ENCODE data around the gene HERPUD1. TPM values are rescaled to one million over a fixed set of nuclear protein-coding genes. Genes with fewer than 3 reads are reported as not detected.
"Not testable (repeated sequence)": the region's sequence is repeated elsewhere in the genome, so short reads cannot be mapped to it uniquely, and the experiment has no call there.

HERPUD1 gene, protein sequence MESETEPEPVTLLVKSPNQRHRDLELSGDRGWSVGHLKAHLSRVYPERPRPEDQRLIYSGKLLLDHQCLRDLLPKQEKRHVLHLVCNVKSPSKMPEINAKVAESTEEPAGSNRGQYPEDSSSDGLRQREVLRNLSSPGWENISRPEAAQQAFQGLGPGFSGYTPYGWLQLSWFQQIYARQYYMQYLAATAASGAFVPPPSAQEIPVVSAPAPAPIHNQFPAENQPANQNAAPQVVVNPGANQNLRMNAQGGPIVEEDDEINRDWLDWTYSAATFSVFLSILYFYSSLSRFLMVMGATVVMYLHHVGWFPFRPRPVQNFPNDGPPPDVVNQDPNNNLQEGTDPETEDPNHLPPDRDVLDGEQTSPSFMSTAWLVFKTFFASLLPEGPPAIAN
- 235 and 314 TPM in 2 replicates for total RNA-seq (2014; rRNA removed)
- polyA plus RNA-seq (2012), result 141 TPM

DNA sequence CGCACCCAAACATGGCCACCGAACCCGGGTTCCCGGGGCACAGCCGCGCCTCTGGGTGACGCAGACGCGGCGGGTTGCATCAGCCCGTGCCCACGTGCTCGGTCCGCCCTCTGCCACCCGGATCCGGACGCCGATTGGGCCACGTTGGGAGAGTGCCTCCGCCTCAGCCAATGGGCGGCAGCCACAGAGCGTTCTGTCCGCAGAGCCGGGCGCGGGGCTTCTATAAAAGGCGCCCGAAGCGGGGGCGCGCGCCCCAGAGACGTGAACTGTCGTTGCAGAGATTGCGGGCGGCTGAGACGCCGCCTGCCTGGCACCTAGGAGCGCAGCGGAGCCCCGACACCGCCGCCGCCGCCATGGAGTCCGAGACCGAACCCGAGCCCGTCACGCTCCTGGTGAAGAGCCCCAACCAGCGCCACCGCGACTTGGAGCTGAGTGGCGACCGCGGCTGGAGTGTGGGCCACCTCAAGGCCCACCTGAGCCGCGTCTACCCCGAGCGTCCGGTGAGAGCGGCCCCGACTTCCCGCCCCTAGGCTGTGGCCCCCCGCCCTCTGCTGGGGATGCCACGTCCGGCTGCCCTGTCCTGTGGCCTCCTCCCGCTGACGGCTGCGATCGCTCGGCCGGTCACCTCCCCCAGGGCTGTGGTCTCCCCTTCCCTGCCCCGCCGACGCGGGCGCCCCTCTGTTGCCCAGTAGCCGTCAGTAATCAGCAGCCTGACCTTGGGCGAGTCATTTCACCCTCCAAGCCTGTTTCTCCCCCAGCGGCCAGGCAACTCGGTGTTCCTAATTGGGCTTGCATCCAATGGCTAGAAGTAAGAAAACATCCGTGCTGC, at the start of gene HERPUD1:
Gene HERPUD1, plus strand, starts transcription at position 251 of the 829 bp plus-strand sequence. Its CDS starts 103 bp downstream, at position 354.
- DNase-seq (ENCODE audit: low read depth), result peak; percentile 97

DNA sequence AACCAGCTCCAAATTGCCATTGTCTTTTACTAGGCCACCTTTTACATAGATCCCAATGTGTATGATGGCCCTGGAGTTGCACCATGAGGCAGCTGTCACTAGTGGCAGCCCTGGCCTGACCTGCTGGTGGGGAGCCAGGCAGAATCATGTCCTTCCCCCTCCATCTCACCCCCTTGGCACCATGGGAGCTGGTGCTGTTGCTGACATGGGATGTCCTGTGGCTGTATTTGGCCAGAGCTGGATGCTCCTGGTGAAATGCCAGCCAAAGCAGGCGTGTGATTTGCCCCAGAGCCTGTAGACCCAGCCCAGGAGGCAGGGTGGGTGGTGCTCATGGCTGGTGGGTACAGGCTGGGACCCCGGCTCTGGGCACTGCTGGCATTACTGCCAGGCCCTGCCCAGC, 48.4 kb upstream of the HERPUD1 start:
- no peak for DNase-seq (ENCODE audit: low read depth)

DNA sequence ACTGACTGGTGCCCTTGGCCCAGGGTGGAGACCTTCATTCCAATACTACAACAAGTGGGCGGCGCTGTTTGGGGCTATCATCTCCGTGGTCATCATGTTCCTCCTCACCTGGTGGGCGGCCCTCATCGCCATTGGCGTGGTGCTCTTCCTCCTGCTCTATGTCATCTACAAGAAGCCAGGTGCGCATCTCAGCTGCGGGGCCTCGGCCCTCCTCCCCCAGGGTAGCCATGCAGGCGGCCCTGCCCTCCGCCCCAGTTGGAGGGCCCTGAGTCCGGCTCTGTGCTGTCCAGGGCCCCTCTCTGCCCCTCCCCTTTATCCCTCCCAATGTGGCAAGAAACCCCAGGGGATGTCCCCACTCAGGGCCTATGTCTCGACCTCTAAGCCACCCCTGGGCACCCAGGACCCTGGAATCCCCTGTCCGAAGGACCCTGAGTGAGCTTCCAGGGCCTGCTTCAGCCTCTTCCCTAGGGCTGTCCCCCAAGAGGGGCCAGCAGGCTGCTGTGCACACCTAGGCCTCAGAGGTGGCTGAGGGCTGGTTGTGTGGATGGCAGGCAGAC, 47.8 kb upstream of the HERPUD1 start:
- no peak for DNase-seq (ENCODE audit: low read depth)

DNA sequence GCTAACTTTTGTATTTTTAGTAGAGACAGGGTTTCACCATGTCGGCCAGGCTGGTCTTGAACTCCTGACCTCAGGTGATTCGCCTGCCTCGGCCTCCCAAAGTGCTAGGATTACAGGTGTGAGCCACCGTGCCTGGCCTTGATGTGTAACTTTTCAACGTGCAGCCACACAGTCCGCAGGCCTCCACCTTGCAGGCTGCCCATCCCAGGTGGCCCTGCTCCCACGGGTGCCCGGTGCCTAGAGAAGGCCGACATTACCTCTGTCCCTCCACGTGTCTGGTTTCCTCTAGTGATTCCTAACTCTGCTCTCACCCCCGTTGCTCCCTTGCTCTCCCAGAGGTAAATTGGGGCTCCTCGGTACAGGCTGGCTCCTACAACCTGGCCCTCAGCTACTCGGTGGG, 47.0 kb upstream of the HERPUD1 start:
- DNase-seq (ENCODE audit: low read depth), result not testable (repeated sequence)

DNA sequence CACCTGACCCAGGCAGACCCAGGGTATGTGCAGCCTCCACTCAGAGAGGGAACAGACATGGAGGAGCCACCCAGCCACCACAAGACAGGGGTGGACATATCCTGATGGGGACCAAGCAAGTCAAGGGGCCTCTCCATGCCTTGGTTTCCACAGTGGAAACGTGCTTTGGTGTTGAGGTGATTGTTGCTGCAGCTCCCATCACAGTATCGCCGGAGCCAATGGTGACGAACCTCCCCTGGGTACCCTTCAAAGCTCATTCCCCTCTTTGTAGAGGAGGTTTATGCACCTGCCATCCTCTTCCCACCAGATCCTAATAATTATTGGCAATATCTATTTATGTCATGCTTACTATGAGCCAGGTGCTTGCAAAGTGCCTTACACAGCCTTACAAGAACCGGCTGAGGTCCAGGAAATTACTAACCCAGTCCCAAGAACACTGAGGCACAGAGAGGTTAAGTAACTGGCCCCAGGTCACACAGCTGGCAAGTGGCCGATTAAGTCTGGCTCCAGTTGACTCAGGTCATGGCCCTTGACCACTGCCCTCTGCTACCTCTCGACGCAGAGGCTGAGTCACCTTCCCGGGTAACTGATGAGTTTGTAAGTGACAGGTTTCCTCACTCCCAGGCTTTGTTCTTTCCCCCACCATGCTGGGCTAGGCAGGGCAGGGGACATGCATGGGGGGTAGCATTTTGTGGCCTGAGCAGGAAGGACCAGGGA, 46.3 kb upstream of the HERPUD1 start:
- DNase-seq (ENCODE audit: low read depth), result no peak

DNA sequence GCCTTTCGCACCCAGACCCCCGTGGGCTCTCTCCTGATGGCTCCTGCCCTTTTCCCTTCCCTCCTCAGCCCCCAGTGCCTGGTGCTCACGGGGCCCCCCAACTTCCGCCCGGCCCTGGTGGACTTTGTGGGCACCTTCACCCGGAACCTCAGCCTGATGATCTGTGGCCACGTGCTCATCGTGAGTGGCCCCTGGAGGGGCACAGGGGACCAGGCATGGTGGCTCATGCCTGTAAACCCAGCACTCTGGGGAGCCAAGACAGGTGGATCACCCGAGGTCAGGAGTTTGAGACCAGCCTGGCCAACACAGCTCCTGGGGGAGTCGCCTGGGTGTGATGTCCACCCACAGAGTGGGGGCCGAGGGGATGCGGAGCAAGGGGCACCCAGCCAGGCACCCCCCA, 45.6 kb upstream of the HERPUD1 start:
- no peak for DNase-seq (ENCODE audit: low read depth)

DNA sequence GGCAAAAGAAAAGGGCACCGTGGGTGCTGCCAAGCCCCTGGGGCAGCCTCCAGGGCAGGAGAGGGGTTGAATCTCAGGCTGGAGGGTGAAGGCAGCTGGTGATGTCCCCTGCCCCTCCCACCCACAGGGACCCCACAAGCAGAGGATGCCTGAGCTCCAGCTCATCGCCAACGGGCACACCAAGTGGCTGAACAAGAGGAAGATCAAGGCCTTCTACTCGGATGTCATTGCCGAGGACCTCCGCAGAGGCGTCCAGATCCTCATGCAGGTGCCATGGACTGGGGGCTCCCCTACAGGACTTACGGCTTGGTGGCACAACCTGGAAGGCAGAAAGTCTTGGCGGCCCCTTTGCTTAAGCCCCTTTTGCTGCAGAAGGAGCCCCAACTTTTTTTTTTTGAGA, 45.1 kb upstream of the HERPUD1 start:
- DNase-seq (ENCODE audit: low read depth), result no peak

DNA sequence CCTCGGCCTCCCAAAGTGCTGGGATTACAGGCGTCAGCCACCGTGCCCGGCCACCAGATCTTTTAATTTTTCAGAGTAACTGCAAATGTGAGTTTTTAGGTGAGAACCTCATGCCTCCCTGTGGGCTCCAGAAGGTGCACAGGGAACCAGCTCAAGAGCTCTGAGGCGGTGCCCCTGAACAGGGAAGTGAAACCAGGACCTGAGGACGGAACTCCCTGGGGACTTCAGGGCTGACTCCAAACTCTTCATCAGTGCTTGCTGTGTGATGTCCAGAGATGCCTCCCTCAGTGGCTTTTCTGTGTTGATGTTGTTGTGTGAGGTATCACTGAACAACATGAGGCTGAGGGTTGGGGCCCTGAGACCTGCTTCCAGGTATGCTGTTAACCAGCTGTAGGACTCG, 43.1 kb upstream of the HERPUD1 start:
- no peak for DNase-seq (ENCODE audit: low read depth)

DNA sequence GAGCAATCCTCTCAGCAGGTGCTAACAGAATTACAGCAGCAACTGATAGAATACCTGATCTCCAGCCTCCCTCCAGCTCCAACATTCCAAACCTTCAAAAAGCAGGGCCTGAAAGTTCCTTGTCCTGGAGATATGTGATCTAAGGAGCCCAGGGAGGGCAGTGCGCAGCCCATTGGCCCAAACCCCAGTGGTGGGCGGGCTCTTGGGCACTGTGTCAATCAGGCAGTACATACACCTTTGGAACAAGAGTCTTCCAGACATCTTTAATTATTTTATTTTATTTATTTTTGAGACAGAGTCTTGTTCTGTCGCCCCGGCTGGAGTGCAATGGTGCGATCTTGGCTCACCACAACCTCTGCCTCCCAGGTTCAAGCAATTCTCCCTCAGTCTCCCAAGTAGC, 42.7 kb upstream of the HERPUD1 start:
- no peak for DNase-seq (ENCODE audit: low read depth)

DNA sequence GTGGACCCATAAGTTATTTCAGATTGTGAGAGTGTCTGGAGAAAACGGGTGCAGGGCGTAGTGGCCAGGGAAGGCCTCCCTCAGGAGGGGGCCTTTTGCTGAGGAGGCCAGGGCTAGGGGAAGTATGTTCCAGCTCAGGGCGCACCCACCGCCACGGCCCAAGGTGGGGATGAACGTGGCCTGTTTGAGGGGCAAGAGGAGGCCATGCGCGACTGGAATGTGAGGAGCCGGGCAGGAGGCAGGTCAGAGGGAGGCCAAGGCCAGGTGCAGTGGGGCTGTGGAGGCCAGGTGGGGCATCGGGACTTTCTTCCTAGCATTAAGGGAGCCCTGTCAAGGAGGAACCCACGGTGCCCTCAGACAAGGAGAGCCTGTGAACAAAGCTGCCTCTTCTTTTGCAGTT, 40.3 kb upstream of the HERPUD1 start:
- no peak for DNase-seq (ENCODE audit: low read depth)

DNA sequence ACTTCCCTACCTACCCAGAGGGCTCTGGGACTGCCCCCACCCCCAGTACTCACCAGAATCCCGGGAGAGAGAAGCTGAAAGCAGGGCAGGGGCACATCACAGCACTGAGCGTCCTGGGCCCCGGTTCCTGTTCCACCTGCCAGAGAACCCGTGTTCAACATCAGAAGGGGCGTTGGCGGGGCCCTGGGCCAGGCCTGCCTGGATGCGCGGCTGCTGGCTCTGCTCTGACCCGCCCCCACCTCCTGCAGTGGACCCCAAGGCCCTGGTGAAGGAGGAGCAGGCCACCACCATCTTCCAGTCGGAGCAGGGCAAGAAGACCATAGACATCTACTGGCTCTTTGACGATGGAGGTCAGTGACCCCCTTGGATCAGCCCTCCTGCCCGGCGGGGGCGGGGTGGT, 39.2 kb upstream of the HERPUD1 start:
- DNase-seq (ENCODE audit: low read depth), result no peak

DNA sequence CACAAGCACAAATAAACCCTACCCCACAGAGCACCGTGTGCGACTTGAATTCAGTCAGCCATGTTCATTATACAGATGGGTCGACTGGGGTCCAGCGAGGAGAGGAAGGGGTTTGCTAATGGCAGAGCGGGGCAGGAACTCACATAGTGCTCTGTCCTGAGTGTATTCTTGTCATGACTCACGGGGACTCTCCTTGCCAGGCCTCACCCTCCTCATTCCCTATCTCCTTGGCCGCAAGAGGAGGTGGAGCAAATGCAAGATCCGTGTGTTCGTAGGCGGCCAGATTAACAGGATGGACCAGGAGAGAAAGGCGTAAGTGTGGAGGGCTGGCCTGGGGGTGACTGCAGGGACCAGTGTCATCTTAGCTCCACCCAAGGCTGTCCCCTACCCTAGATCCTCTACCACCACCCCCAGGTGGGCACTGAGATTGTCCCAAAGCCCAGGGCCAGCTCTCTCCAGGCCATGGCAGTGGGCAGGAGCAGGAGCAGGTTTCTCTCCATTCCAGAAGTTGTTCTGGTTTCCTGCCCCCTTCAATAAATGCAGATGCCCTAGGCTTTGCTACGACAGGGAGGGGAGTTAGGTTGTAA, 37.5 kb upstream of the HERPUD1 start:
- no peak for DNase-seq (ENCODE audit: low read depth)

DNA sequence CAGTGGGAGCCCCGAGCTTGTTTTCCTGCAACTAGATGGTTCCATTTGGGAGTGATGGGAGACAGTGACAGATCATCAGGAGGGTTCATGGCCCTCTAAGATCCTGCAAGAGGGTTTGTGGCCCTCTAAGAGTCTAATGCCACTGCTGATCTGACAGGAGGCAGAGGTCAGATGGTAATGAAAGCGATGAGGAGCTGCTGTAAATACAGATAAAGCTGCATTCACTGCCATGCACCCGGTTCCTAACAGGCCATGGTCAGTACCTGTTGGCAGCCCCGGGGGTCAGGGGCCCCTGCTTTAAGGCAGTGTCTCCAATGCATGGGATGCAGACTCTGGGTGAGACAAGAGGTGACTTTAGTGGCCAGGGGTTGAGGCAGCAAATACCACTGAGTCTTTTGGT, 36.1 kb upstream of the HERPUD1 start:
- no peak for DNase-seq (ENCODE audit: low read depth)

DNA sequence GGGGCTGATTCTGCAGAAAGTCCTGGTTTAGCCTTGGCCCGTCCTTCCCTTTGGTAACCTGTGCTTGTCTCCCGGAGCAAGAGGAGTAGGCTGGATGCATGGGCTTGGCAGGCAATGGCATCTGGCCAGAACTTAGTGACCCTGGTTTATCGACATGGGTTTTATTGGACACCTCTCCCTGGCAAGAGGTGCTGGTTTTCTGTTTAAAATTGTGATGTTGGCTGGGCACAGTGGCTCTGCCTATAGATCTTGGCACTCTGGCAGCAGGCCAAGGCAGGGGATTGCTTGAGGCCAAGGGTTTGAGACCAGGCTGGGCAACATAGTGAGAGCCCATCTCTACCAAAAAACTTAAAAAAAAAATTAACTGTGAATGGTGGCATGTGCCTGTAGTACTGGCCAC, 35.7 kb upstream of the HERPUD1 start:
- no peak for DNase-seq (ENCODE audit: low read depth)

DNA sequence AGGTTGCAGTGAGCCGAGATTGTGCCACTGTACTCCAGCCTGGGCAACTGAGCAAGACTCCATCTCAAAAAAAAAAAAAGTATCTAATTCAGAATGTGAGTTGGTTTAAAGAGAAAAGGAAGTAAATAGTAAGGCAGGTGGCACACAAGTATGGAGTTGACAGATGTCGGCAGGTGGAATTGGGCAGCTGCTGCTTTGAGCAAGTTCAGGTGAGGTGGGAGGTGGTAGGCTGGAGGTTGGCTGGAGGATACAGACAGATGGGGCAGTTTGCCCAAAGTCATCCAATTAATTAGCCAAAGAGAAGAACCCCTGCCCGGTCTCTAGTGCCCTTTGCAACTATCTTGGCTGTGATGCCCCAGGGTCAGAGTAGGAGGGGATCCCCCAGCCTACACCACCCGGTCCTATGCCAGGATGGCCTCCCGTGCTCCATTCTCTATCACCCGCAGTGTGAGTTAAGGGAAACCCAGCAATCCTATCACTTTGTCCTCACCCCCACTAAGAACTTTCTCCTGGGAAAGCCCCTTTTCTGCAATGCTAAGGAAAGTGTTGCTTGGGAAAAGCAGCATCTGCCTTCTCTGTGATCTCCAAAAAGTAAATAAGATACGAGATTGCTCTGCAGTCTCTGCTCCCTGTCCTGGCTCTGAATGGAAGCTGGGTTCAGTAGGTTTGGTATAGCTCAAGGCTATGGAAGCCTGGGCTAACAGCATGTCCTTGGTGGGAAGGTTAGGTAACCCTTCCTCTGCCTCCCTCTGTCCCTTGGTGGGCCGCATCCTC, 34.7 kb upstream of the HERPUD1 start:
- DNase-seq (ENCODE audit: low read depth), result no peak

DNA sequence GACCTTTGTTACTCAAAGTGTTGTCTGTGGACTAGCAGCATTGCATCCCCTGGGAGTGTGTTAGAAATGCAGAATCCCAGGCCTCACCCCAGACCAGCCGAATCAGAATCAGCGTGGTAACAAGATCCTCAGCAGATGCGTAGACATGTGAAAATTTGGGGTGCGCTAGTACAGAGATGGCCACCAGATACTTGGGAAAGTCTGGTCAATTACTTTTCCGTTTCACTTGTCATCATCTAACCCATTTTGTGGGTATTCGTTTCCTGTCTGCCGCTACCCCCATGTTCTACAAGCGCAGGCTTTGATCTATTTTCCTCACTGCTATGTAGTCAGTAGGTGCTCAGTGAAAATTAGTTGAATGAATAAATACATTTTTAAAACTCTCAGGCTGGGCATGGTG, 33.1 kb upstream of the HERPUD1 start:
- DNase-seq (ENCODE audit: low read depth), result no peak

DNA sequence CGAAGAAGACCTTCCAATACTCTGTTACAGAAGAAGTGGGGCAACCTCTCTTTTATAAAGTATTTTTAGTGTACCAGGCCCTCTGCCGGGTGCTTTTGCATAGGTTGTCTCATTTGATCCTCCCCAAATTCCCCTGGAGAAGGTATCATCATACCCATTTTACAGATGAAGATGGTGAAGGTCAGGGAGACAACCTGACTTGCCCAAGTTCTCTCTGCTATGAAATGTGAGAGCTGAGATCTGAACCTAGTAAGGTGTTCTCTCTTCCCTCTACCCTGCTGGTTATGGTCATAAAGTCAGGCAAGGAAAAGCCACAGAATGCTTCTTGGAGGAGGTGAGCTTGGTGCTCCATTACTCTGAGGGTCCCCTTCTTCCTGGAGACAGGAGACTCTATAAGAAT, 28.1 kb upstream of the HERPUD1 start:
- no peak for DNase-seq (ENCODE audit: low read depth)

DNA sequence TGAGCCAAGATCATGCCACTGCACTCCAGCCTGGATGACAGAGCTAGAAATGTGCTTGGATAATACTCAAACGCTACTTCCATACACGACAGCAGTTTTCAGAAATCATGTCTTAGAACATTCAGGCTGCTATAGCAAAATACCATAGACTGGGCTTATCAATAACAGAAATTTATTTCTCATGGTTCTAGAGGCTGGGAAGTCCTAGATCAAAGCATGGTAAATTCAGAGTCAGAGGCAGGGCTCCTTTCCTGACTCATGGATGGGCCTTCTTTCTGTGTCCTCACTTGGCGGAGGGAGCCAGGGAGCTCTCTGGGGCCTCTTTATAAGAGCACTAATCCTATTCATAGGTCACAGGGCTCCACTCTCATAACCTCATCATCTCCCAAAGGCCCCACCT, 24.5 kb upstream of the HERPUD1 start:
- no peak for DNase-seq (ENCODE audit: low read depth)

DNA sequence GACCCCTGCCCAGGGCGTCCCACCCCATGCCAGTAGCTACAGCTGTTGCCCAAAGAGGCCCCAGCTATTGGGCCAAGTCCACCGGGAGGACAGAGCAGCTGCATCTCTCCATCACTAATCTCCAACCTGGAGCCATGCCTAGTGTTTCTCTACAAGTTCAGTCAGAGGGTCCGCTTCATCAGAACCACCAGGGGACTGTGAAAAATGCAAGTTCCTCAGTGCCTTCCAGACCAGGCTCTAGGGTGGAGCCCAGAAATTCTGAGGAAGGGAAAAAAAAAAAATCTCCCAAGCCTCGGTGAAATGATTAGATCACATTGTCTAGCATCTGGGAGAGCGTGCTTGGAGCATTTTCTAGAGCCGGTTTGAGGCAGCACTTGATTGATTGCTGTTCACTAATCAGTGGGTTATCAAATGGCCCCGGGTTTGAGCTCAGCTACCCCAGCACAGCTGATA, 22.4 kb upstream of the HERPUD1 start:
- DNase-seq (ENCODE audit: low read depth), result peak; percentile 85

DNA sequence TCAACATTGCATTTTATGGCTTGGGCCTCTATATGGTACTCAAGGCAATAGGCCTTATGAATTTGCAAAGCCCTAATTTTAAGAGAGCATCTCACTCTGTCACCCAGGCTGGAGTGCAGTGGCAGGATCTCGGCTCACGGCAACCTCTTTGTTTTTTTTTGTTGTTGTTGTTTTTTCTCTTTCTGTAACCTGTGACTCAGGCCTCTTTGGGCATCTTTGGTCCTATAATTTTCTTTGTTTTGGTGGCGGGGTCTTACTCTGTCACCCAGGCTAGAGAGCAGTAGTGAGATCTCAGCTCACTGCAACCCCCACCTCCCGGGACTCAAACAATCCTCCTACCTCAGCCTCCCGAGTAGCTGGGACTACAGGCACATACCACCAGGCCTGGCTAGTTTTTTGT, 21.8 kb upstream of the HERPUD1 start:
- DNase-seq (ENCODE audit: low read depth), result peak; percentile 52

Data from LHCN-M2 (cell line).